H1 (cell line): ENCODE measurements around the gene NR2C2AP. TPM values are rescaled to one million over a fixed set of nuclear protein-coding genes. Genes with fewer than 3 reads are reported as not detected.
"Not testable (repeated sequence)": the region's sequence is repeated elsewhere in the genome, so short reads cannot be mapped to it uniquely, and the experiment has no call there.

Experiments used
- CTCF ChIA-PET: fragments of 300-600 bp; sonication (Branson Sonifier 250); formaldehyde crosslinking; loops from one replicate; lab custom pipeline; 2021; ENCODE audit not compliant: partially characterized antibody; lab: Charles Lee
- POLR2A ChIA-PET: fragments of 300-600 bp; sonication (Branson Sonifier 250); formaldehyde crosslinking; loops from one replicate; lab custom pipeline; 2021; ENCODE audit warnings: inconsistent platforms; ENCODE audit not compliant: partially characterized antibody; lab: Charles Lee
- DNase-seq, 2 experiments: peaks; one replicate each; pipeline versions ENCODE4 v3.0.0 to v3.0.0-alpha.2; 2010 to 2022; ENCODE audit warnings: low spot score in 2 of 2, low read depth in 1 of 2, mixed read lengths in 1 of 2
- FAIRE-seq: peaks from 2 replicates; lab custom pipeline; 2011; peaks lifted over from hg19 to GRCh38; lab: Jason Lieb, UNC
- H2AFZ ChIP-seq: 2 replicates; pipeline ENCODE4 v1.8.1; 2012; ENCODE audit warnings: low read length, inconsistent platforms
- H2AK5ac ChIP-seq: 2 replicates; pipeline ENCODE4 v1.6.1; 2013; ENCODE audit warnings: low read depth, low read length
- H2BK120ac ChIP-seq: replicated peaks from 2 replicates; pipeline ENCODE3; 2013; ENCODE audit warnings: low read depth, low read length, inconsistent platforms
- H2BK12ac ChIP-seq: 2 replicates; pipeline ENCODE4 v1.6.1; 2013; ENCODE audit warnings: low read depth, low read length
- H2BK15ac ChIP-seq: 2 replicates; pipeline ENCODE4 v1.6.1; 2013; ENCODE audit warnings: low read length
- H2BK20ac ChIP-seq: 2 replicates; pipeline ENCODE4 v1.6.1; 2013; ENCODE audit warnings: low read length
- H2BK5ac ChIP-seq: 2 replicates; pipeline ENCODE4 v1.6.1; 2013; ENCODE audit warnings: low read depth, low read length
- H3K14ac ChIP-seq: 2 replicates; pipeline ENCODE4 v1.6.1; 2013; ENCODE audit warnings: inconsistent platforms; ENCODE audit not compliant: insufficient read length
- H3K18ac ChIP-seq: 2 replicates; pipeline ENCODE4 v1.6.1; 2013; ENCODE audit warnings: low read length; ENCODE audit errors: extremely low read depth
- H3K23ac ChIP-seq: 2 replicates; pipeline ENCODE4 v1.6.1; 2013; ENCODE audit warnings: inconsistent platforms; ENCODE audit not compliant: insufficient read length
- H3K23me2 ChIP-seq: 2 replicates; pipeline ENCODE4 v1.6.1; 2013; ENCODE audit warnings: low read depth, low read length
- H3K27ac ChIP-seq: 2 replicates; pipeline ENCODE4 v1.6.1; 2011; ENCODE audit warnings: low read depth, low read length, inconsistent platforms
- H3K27me3 ChIP-seq, 4 experiments: replicated peaks in 1 of 4; 1 replicate in 1 of 4; 2 replicates in 3 of 4; pipeline versions ENCODE4 v1.6.1 to v1.8.1; 2011 to 2013; ENCODE audit warnings: low read length in 3 of 4, mild to moderate bottlenecking in 3 of 4, inconsistent platforms in 2 of 4, mixed read lengths in 2 of 4, moderate library complexity in 1 of 4; ENCODE audit not compliant: control insufficient read depth in 3 of 4, insufficient read depth in 3 of 4; ENCODE audit errors: extremely low read depth in 1 of 4
- H3K36me3 ChIP-seq, 4 experiments: 2 replicates each; pipeline versions ENCODE4 v1.6.1 to v1.8.1; 2011 to 2013; ENCODE audit warnings: mild to moderate bottlenecking in 4 of 4, low read length in 3 of 4, moderate library complexity in 2 of 4, control low read depth in 1 of 4, inconsistent platforms in 1 of 4; ENCODE audit not compliant: insufficient read depth in 4 of 4, control insufficient read depth in 2 of 4
- H3K4ac ChIP-seq: replicated peaks from 2 replicates; pipeline ENCODE3; 2013; ENCODE audit warnings: low read length, low read depth, mixed read lengths, inconsistent platforms; ENCODE audit not compliant: insufficient read length
- H3K4me1 ChIP-seq, 4 experiments: replicated peaks in 1 of 4; 1 replicate in 1 of 4; 2 replicates in 3 of 4; pipeline versions ENCODE4 v1.6.1 to v1.8.1; 2011 to 2013; ENCODE audit warnings: low read length in 3 of 4, inconsistent platforms in 2 of 4, mixed read lengths in 1 of 4; ENCODE audit not compliant: insufficient read depth in 4 of 4, control insufficient read depth in 3 of 4
- H3K4me2 ChIP-seq, 2 experiments: 2 replicates each; pipeline versions ENCODE4 v1.6.1 to v1.8.1; 2011 to 2013; ENCODE audit warnings: low read depth in 2 of 2, low read length in 2 of 2, control low read depth in 1 of 2, inconsistent platforms in 1 of 2, mild to moderate bottlenecking in 1 of 2; ENCODE audit not compliant: insufficient read depth in 1 of 2
- H3K4me3 ChIP-seq, 4 experiments: fragments of 200-600, 300-600 bp in 1 of 4; sonication (generic), shearing (Covaris generic), sonication (Bioruptor Twin) in 1 of 4; 2 replicates each; pipeline versions ENCODE4 v1.5.1 to v1.8.1; 2011 to 2016; ENCODE audit warnings: low read length in 4 of 4, low read depth in 3 of 4, control low read depth in 2 of 4, inconsistent platforms in 2 of 4, mild to moderate bottlenecking in 2 of 4, mixed read lengths in 1 of 4, moderate library complexity in 1 of 4; ENCODE audit not compliant: insufficient read depth in 2 of 4; ENCODE audit errors: extremely low read depth in 1 of 4
- H3K56ac ChIP-seq: replicated peaks from 2 replicates; pipeline ENCODE3; 2013; ENCODE audit warnings: low read depth, mild to moderate bottlenecking, mixed read lengths, low read length, inconsistent platforms; ENCODE audit not compliant: insufficient read length
- H3K79me1 ChIP-seq: 2 replicates; pipeline ENCODE4 v1.6.1; 2013; ENCODE audit warnings: low read depth, low read length, control low read depth
- H3K79me2 ChIP-seq, 2 experiments: 2 replicates each; pipeline versions ENCODE4 v1.6.1 to v1.8.1; 2012 to 2013; ENCODE audit warnings: low read length in 2 of 2, mild to moderate bottlenecking in 2 of 2, inconsistent platforms in 1 of 2; ENCODE audit not compliant: insufficient read depth in 2 of 2, control insufficient read depth in 1 of 2
- H3K9ac ChIP-seq, 4 experiments: replicated peaks in 1 of 4; 1 replicate in 1 of 4; 2 replicates in 3 of 4; pipeline versions ENCODE4 v1.6.1 to v1.8.1; 2011 to 2013; ENCODE audit warnings: low read depth in 3 of 4, low read length in 3 of 4, control low read depth in 2 of 4, mild to moderate bottlenecking in 2 of 4, moderate library complexity in 2 of 4, inconsistent platforms in 1 of 4; ENCODE audit errors: extremely low read depth in 1 of 4
- H3K9me3 ChIP-seq, 2 experiments: 2 replicates each; pipeline versions ENCODE4 v1.6.1 to v1.8.1; 2012 to 2013; ENCODE audit warnings: mild to moderate bottlenecking in 2 of 2, moderate library complexity in 2 of 2, control low read depth in 1 of 2, inconsistent platforms in 1 of 2, low read depth in 1 of 2, low read length in 1 of 2, mixed read lengths in 1 of 2; ENCODE audit not compliant: insufficient read depth in 2 of 2
- H4K20me1 ChIP-seq, 2 experiments: replicated peaks in 1 of 2; 2 replicates each; pipeline versions ENCODE3 to v1.8.1; 2011 to 2013; ENCODE audit warnings: inconsistent platforms in 2 of 2, low read length in 2 of 2, mild to moderate bottlenecking in 1 of 2; ENCODE audit not compliant: insufficient read depth in 2 of 2, control insufficient read depth in 1 of 2
- H4K5ac ChIP-seq: 2 replicates; pipeline ENCODE4 v1.6.1; 2013; ENCODE audit warnings: low read length, low read depth, mixed read lengths, inconsistent platforms; ENCODE audit not compliant: insufficient read length
- H4K8ac ChIP-seq: 2 replicates; pipeline ENCODE4 v1.8.0; 2013; ENCODE audit warnings: mild to moderate bottlenecking, moderate library complexity, low read length, inconsistent platforms; ENCODE audit not compliant: insufficient read depth; ENCODE audit errors: extremely low read depth
- H4K91ac ChIP-seq: replicated peaks from 2 replicates; pipeline ENCODE3; 2013; ENCODE audit warnings: low read length, mixed read lengths, inconsistent platforms; ENCODE audit not compliant: insufficient read length
- WGBS, 2 experiments: shearing (Covaris generic) in 1 of 2; methylation state at CpG; one replicate each; pipeline versions ENCODE4 v1.1.6 to v1.1.7; 2013 to 2015; ENCODE audit warnings: low lambda C conversion rate in 2 of 2, mixed read lengths in 2 of 2, inconsistent platforms in 1 of 2, low coverage in 1 of 2, missing lambda C conversion rate in 1 of 2; ENCODE audit not compliant: insufficient replicate concordance in 2 of 2, insufficient coverage in 1 of 2, insufficient read length in 1 of 2; ENCODE audit errors: extremely low coverage in 1 of 2, missing lambda C conversion rate in 1 of 2; 5-methylcytosine and 5-hydroxymethylcytosine counted together
- polyA plus RNA-seq, 7 experiments: library from polyadenylated mRNA; depleted of rRNA in 3 of 7; stranded (reverse) in 5 of 7; unstranded in 2 of 7; fragments of >200 nt in 5 of 7; fragments of 200-250 nt in 2 of 7; gene quantifications; 1 replicate in 5 of 7; 2 replicates in 1 of 7; 4 replicates in 1 of 7; pipeline versions ENCODE4 v1.2.1 to v1.2.3, GENCODE V29; 2011 to 2013; ENCODE audit warnings: missing spikeins in 2 of 7, mixed read lengths in 2 of 7
- total RNA-seq: library from RNA; stranded (reverse); fragmentation: NEBNext Ultra II Directional; extraction: Animal tissue kit (Norgen Biotek cat#: 25700); gene quantifications from 2 replicates; pipeline ENCODE4 v1.2.1, GENCODE V29; 2021

Gene NR2C2AP
- total and polyA plus RNA-seq, 2 of the 8 experiments (the other 6 are each of a cell fraction or from before 2014, with no cell fraction given): 16.4 to 20.5 TPM

GRCh38 chr19:19173243-19173642 is 30.0 kb downstream of the NR2C2AP start:
- not testable (repeated sequence) for H3K23ac ChIP-seq, H4K8ac ChIP-seq, H3K36me3 ChIP-seq, DNase-seq, H2BK20ac ChIP-seq, FAIRE-seq, H2BK120ac ChIP-seq, H3K56ac ChIP-seq, H4K91ac ChIP-seq, H3K27ac ChIP-seq, H3K4ac ChIP-seq, H3K9me3 ChIP-seq, H4K5ac ChIP-seq, H2BK15ac ChIP-seq, H3K4me2 ChIP-seq, H3K14ac ChIP-seq, H2AFZ ChIP-seq, H2BK12ac ChIP-seq, H3K18ac ChIP-seq, H3K23me2 ChIP-seq, H3K79me2 ChIP-seq, H2AK5ac ChIP-seq, H3K9ac ChIP-seq, H3K79me1 ChIP-seq, H2BK5ac ChIP-seq, H3K4me3 ChIP-seq
- Histone ChIP-seq H3K4me1 (peaks cover 0 to 23% (median 11%) of the 10 kb centered on the region in 4 experiments; a peak in 6 of 7 replicates), H3K27me3 (peaks cover 2 to 16% (median 11%) of the 10 kb centered on the region in 4 experiments), H4K20me1 (peaks cover 0 to 12% of the 10 kb centered on the region in 2 experiments)
- ChIA-PET POLR2A (interaction anchor here (0.7 to 11.8 kb wide), 6 partner anchors 9 to 1794 kb away, joined by 3 to 133 read pairs (median 8); no protein-coding TSS in a partner anchor), CTCF (interaction anchor here (4.2 to 7.1 kb wide), 3 partner anchors 14 to 122 kb away, joined by 21 to 109 read pairs (median 85); no protein-coding TSS in a partner anchor)
- 73% methylated on average over 3 of the region's 5 CpGs; no CpG with 5 or more reads in 1 of the 2 experiments for WGBS, 2 experiments
